Measurements from ENCODE around the gene UBE4B. TPM values are rescaled to one million over a fixed set of nuclear protein-coding genes. Genes with fewer than 3 reads are reported as not detected.

The UBE4B gene
- total RNA-seq, 1 donor from 2014 or later, result 66.7 TPM

GRCh38 chr1:10177876-10178275 is 145.1 kb downstream of the UBE4B start:
- no peak overlapping the region for H2AFZ ChIP-seq (replicated peaks)
- no peaks in the 10 kb centered on the region for H3K27me3 Mint-ChIP-seq (ENCODE audit: insufficient read depth, low read depth)
- peak; percentile 23 for DNase-seq (ENCODE audit: low spot score)
- TF ChIP-seq EZH2 (IDR thresholded peaks at IDR 0.05), result no peak
- TF ChIP-seq EZH2phosphoT487 (IDR thresholded peaks at IDR 0.05), result no peak
- TF ChIP-seq CTCF (IDR thresholded peaks at IDR 0.05), result no peak
- peaks cover 50% of the 10 kb centered on the region for H3K4me1 Mint-ChIP-seq
- peak overlapping the region; percentile 87 for H3K4me2 ChIP-seq
- H3F3A ChIP-seq (ENCODE audit: low read depth), result peaks cover 54% of the 10 kb centered on the region
- H3K27ac ChIP-seq, result peak overlapping the region; percentile 95
- peaks cover 8% of the 10 kb centered on the region for H3K36me3 ChIP-seq
- no peaks in the 10 kb centered on the region for H3K27me3 ChIP-seq
- H3K79me2 ChIP-seq (ENCODE audit: low read depth), result peaks cover 3% of the 10 kb centered on the region
- peak overlapping the region; percentile 60 for H3K4me3 Mint-ChIP-seq
- H3K9ac ChIP-seq, result no peak overlapping the region
- H3K36me3 Mint-ChIP-seq, result peaks cover 27% of the 10 kb centered on the region
- H3K9me3 Mint-ChIP-seq, result peaks cover 10% of the 10 kb centered on the region
- no peaks in the 10 kb centered on the region for H4K20me1 ChIP-seq (ENCODE audit: low read depth)
- peak overlapping the region; percentile 95 for H3K27ac Mint-ChIP-seq
- peaks cover 43% of the 10 kb centered on the region for H3K4me1 ChIP-seq
- no peaks in the 10 kb centered on the region for H3K9me3 ChIP-seq (ENCODE audit: low read depth)
- H3K4me3 ChIP-seq, result no peak overlapping the region

GRCh38 chr1:10178597-10179405 is 146.0 kb downstream of the UBE4B start:
- peak overlapping the region; percentile 81 for H3K4me3 Mint-ChIP-seq
- peak overlapping the region; percentile 99 for H3K27ac Mint-ChIP-seq
- peak overlapping the region; percentile 95 for H3K27ac ChIP-seq
- no peaks in the 10 kb centered on the region for H3K27me3 Mint-ChIP-seq (ENCODE audit: insufficient read depth, low read depth)
- H3K36me3 Mint-ChIP-seq, result peaks cover 28% of the 10 kb centered on the region
- peak overlapping the region; percentile 87 for H3K4me2 ChIP-seq
- H4K20me1 ChIP-seq (ENCODE audit: low read depth), result no peaks in the 10 kb centered on the region
- TF ChIP-seq EZH2 (IDR thresholded peaks at IDR 0.05) (no peak), EZH2phosphoT487 (IDR thresholded peaks at IDR 0.05) (peak; percentile 48), CTCF (IDR thresholded peaks at IDR 0.05) (no peak)
- H2AFZ ChIP-seq (replicated peaks), result peak overlapping the region; percentile 4
- H3K4me1 ChIP-seq, result peaks cover 43% of the 10 kb centered on the region
- H3K9ac ChIP-seq, result peak overlapping the region; percentile 24
- H3K79me2 ChIP-seq (ENCODE audit: low read depth), result peaks cover 3% of the 10 kb centered on the region
- H3K9me3 ChIP-seq (ENCODE audit: low read depth), result no peaks in the 10 kb centered on the region
- peaks cover 54% of the 10 kb centered on the region for H3F3A ChIP-seq (ENCODE audit: low read depth)
- peak; percentile 88 for DNase-seq (ENCODE audit: low spot score)
- peaks cover 8% of the 10 kb centered on the region for H3K36me3 ChIP-seq
- H3K27me3 ChIP-seq, result no peaks in the 10 kb centered on the region
- H3K4me1 Mint-ChIP-seq, result peaks cover 51% of the 10 kb centered on the region
- H3K9me3 Mint-ChIP-seq, result peaks cover 10% of the 10 kb centered on the region
- H3K4me3 ChIP-seq, result peak overlapping the region; percentile 37

- H3K79me2 ChIP-seq (ENCODE audit: low read depth), result peaks cover 3% of the 10 kb centered on the region
- H3F3A ChIP-seq (ENCODE audit: low read depth), result peaks cover 54% of the 10 kb centered on the region
- H3K4me1 ChIP-seq, result peaks cover 43% of the 10 kb centered on the region
- peak overlapping the region; percentile 37 for H3K4me3 ChIP-seq
- Mint-ChIP-seq H3K36me3 (peaks cover 29% of the 10 kb centered on the region), H3K27me3 (ENCODE audit: insufficient read depth, low read depth) (no peaks in the 10 kb centered on the region), H3K9me3 (peaks cover 10% of the 10 kb centered on the region), H3K4me1 (peaks cover 52% of the 10 kb centered on the region), H3K4me3 (peak overlapping the region; percentile 81), H3K27ac (peak overlapping the region; percentile 99)
- TF ChIP-seq EZH2 (IDR thresholded peaks at IDR 0.05) (no peak), EZH2phosphoT487 (IDR thresholded peaks at IDR 0.05) (no peak), CTCF (IDR thresholded peaks at IDR 0.05) (no peak)
- no peaks in the 10 kb centered on the region for H3K27me3 ChIP-seq
- H3K9ac ChIP-seq, result no peak overlapping the region
- H3K36me3 ChIP-seq, result peaks cover 8% of the 10 kb centered on the region
- peak overlapping the region; percentile 87 for H3K4me2 ChIP-seq
- peak overlapping the region; percentile 95 for H3K27ac ChIP-seq
- no peaks in the 10 kb centered on the region for H3K9me3 ChIP-seq (ENCODE audit: low read depth)
- DNase-seq (ENCODE audit: low spot score), result peak; percentile 73
- peak overlapping the region; percentile 4 for H2AFZ ChIP-seq (replicated peaks)
- no peaks in the 10 kb centered on the region for H4K20me1 ChIP-seq (ENCODE audit: low read depth)
Measured at GRCh38 chr1:10179406-10180091, 146.8 kb downstream of the UBE4B start.
